CD1c-positive myeloid dendritic cell (primary cell): ENCODE data around the gene ATG101.

Source experiments
- DNase-seq: peaks from one replicate; pipeline ENCODE4 v3.0.0-alpha.2; 2016; ENCODE audit errors: extremely low spot score

Gene ATG101

DNA sequence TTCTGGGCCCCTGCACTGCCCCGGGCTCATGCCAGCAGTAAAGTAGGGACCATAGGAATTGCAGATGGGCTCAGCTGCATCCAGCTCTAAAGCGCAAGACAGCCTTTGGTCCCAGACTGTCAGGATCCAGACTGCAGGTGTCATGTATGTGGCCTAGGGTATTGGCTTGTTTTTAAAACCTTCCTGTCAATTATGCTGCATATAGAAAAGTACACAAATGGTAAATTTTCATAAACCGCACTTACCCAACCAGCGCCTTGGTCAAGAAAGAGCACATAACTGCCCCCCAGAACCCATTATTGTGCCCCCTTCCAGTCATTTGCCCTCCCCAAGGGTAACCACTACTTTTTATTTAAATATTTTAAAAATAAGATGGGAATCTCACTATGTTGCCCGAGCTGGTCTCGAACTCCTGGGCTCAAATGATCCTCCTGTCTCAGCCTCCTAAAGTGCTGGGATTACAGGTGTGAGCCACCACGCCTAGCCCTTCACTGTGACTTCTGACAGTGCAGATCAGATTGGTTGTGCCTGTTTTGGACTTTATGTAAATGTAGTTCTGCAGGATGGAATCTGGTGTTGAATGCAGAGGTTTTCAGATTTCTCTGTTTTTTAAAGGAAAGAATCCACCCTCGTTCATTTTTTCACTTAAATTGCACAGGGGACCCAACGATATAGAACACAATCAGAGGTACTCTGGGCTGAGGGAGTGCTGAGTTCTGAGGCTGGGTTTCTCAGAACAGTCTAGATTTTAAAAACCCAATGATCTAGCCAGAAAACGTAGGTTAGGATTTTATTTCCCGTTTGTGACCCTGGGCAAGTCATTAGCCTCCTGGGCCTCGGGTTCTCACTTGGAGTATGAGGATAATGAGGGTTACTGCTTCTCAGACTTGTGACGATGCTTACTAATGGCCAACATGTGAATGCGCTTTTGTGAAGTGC lies 11.9 kb upstream of the ATG101 start:
- no peak for DNase-seq

DNA sequence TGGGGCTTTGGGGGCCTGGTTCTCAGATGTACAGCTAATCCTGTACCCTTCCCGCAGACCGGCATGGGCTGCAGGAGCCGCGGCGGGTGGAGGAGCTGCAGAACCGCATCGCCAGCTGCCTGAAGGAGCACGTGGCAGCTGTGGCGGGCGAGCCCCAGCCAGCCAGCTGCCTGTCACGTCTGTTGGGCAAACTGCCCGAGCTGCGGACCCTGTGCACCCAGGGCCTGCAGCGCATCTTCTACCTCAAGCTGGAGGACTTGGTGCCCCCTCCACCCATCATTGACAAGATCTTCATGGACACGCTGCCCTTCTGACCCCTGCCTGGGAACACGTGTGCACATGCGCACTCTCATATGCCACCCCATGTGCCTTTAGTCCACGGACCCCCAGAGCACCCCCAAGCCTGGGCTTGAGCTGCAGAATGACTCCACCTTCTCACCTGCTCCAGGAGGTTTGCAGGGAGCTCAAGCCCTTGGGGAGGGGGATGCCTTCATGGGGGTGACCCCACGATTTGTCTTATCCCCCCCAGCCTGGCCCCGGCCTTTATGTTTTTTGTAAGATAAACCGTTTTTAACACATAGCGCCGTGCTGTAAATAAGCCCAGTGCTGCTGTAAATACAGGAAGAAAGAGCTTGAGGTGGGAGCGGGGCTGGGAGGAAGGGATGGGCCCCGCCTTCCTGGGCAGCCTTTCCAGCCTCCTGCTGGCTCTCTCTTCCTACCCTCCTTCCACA lies 11.0 kb upstream of the ATG101 start:
- no peak for DNase-seq

DNA sequence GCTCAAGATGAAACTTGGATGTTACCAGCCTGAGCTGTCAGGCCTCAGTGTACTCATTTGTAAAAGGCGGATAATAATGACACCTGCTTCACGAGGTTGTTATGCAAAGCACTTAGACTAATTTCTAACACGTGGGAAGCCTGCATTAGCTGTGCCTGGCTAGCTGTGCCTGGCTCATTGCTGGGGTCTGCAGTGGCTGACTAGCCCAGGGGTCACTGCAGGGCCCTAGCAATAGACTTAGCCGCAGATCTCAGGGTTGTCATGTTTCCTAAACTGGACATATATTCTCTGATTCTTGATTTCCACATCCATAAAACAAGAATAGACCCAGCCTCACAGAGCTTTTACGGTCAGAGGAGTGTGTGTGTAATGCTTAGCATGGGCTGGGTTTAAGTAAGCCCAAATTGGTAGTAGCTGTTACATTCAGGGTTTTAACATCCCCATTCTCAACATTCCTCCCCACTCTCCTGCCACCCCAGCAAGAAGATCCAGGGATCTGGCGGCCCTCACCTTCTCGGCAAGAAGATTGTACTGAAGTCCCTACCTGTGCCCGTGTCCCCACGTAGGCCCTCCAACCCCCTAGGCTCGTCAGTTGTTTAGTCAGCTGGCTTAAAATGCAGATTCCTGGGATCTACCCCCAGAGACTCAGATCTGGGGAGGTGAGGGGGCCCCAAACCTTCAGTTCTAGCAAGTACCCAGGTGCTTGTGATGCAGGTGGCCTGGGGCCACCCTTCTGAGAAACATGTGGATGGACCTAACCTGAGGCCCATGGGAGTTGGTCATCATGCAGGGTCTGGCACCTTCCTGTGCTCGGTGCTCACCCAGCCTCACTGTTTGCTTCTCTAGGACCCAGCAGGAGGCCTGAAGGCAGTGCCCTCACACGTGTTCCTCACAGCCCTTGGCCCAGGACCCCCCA lies 9.9 kb upstream of the ATG101 start:
- no peak for DNase-seq

DNA sequence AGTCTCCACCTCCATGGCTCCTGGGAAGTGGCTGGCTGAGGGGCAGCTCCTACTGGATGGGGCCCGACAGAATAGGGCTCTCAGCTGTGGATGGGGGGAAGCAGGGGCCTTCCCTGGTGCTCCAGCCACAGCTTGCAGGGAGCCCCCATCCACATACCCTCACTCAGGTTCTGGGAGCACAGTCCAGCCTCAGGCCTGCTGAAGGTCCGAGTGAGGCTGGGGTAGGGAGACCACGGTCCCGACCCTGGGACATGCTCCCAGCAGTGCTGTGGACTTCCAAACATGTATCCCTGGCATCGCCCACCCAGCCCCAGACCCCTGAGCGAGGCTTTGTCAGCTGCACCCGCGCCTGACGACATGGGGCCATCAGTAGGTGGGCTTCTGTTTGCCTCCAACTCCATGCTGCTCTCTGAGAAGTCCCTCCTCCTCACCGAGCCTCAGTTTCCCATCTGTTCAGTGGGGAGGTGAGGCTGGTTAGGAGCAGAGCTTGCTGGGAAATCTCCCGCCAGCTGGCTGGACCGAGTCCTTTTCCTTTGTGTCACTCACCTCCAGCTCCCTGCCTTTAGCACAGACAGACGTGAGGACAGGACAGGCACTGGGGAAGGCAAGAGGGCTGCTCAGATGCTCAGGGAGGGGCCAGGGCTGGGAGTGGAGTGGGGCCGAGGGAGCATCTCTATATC lies 9.1 kb upstream of the ATG101 start:
- no peak for DNase-seq

DNA sequence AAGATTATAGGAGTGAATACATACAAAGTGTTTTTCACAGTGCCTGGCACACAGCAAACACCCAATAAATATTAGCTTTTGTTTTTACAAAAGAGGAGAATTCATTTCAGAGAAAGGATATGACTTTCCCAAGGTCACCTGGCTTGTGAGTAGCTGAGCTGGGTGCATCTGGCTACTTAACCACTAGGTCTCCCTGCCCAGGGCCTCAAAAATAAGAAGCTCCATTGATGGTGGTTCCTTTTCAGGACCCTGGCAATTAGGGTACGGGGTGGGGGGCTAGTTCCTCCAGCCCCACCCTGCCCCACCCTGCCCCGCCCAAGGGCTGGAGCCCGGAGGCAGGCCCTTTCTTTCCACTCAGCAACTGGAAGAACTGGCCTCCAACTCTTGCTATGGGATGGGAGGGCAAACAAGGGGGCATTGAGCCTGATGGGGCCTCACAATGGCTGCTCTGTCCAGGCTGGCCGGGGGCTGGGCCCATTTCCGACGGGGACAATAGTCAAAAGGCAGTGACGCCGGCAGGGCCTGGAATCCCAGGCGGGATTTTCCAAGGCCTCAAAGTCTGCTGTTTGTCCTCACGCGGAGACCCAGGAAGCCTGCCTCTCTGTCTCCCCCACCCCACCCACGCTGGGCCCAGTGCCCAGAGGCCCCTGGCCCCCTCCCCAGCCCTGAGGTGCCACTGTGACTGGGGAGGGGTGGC lies 8.2 kb upstream of the ATG101 start:
- no peak for DNase-seq

DNA sequence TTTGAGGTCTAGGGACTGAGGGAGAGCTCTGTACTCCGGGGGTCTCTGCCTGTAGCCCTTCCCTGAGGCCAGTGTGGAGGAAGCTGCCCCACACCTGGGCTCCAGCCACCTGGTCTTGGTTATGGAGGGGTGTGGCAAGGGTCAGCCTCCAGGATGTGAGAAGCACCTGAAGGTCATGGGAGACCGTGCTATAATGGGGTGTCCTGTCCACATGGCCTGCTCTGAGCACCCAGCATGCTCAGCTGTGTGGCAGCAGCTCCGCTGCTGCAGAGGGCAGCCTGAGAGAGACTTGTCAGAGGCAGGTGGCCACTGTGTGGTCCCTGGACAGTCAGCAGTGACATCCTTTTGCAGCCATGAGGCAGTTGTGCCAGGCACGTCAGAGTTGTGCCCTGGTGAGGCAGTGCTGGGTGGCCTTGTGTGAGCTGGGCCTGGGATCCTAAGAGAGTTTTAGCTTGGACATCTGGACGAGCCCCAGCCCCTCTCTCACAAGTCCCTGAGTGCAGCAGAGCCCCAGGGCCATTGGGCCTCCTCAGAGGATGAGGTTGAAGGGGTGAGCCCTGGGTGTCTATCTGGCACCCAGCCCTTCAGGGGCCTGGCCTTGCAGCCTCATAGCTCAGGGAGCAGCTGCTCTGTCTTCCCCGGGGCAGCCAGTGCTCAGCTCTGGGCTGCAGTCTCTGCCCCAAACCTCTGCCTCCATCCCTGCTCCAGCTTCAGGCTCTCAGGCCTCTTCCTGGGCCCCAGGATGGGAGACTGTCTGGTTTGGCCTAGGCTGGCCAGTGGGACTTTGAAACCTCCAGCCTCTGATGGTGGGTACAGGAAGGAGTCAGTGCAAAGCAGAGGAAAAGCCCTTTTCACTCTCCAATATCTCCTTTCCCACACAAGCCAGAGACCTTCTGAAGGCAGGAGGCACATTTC lies 7.4 kb upstream of the ATG101 start:
- DNase-seq, result no peak

DNA sequence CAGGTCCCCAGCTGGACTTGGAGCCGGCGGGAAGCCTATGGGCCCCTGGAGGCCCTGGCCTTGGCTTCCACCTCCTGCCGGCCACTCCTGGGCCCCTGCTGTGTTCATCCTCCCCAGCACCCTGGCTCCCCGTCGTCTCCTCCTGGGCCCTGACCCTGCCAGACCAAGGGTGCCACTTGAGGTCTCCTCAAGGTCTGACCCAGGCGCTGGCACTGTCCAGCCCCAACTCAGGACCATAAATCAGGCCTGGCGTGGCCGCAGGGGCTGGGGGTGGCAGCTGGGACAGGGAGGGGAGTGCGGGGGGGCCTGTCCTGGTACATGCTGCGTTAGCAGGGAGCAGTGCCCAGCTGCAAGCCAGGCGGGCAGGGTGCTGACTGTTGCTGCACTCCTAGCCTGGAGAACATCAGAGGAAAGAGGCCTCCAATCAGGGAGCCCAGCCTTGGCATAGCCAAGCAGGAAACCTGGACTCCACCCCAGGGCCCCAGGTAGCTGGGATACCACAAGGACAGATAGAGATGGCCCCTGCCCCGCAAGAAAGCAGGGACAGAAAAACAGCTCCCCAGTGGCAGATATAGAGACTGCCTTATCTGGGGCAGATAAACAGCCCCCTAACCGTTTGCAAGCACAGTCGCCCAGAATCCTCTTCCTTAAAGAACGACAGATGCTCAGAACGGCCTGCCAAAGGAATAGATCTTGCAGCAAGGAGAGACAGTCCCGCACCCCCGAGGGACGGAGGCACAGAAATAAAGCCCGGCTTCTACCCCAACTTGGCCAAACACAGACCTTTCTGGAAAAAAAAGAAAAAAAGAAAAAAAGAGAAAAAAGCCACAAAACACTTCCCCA lies 6.5 kb upstream of the ATG101 start:
- no peak for DNase-seq

DNA sequence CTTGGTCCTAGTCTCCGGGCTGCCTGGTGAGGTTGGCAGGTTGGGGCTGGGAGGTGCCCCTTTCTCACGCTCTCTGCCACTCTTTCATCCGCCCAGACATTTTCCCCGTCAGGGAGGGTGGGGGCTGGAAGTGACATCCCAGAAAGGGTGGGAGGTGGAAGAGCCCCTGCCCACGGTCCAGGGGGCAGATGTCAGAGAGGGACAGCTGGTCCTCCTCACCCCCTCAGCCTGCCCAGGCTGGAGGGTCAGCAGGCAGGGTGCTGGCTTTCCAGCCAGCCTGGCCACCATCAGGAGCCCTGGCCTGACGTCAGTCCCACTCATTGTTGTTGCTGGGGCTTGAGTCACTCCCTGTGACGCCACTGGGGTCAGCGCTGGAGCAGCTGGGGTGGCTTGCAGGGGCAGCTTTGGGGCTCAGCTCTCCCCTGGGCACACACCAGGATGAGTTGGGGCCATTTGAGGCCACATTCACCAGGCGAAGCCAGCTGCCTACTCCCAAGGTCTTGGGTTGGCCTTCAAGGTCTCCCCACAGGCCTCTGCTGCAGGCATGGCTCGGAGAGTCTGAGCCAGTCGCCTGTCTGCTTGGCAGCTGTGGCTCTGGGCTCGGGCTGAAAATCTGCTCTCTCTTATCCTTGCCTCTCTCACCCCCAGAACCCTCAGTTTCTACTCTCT lies 5.7 kb upstream of the ATG101 start:
- no peak for DNase-seq

DNA sequence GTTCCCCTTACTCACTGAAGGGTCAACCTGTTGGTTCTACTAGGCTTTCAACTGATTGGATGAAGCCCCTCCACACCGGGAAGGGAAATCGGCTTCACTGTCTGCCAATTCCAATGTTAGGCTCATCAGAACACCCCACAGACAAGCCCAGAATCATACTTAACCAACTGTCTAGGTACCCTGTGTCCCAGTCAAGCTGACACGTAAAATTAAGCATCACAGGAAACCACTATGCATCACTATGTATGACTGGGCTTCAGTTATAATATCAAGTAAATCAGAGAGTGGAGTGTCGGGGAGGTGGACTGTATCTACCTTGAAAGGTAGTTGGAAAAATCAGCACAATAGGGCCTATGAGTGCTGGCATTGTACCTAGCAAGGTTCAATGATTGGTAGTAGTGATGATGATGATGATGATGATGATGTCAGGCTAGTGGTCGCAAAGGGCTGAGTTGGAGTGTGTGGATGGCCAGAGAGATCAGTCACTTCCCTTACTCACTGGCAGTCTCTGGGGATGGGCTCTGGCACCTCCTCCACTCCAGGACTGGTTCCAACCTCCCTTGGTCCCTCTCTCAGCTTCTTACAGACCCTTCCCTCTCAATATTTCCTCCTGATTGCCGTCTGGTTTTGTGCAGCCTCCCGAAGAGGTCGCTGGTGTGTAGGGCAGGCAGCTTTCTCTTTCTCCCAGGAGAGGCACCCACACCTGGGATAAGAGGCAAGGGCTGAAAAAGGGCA lies 3.3 kb upstream of the ATG101 start:
- DNase-seq, result no peak

DNA sequence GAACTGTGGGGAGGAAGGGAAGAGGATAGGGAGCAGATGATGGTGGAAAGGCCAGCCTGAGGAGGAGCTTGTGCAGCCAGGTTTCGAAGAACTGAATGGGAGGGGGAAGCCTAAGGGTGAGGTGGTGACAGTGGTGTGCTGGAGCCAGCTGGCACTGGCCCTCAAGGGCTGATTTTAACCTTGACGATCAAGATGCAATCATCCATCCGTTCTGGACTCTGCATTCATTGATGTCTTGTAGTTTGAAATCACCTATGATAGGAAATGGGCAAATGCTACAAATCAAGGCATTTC lies 2.8 kb upstream of the ATG101 start:
- DNase-seq, result no peak

DNA sequence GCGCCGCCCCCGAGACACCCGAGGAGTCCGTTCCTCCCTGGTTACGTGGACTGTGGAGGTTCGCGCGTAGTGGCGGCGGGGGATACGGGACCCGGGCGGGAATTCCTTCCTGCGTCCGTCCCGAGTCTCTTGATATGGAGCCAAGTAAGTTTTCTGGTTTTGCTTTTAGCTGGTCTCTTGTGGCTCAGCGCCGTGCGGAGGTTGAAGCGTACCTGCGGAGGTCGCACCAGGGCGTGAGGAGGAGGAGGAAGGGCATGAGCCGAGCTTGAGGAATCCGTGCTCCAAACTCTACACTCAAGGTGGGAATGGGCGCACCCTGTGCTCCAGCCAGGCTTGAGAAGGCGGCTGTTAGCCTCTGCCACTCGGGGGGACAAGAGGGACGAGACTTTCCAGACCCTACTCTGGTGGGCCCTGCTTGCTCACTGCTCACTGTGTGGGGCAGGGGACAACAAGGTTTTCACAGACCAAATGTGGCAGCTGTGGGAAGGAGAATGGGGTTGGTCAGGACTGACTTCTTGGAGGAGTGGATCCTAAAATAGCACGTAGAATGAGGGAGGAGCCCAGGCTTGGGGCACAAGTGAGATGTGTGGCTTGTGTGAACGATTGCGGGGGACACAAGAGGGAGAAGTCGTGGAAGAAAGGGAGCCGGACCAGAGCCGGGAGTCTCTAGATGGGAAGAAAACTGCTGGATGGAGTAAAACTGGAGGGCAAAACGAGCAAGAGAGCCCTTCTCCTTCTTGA lies 577 bp downstream of the ATG101 start:
- no peak for DNase-seq

DNA sequence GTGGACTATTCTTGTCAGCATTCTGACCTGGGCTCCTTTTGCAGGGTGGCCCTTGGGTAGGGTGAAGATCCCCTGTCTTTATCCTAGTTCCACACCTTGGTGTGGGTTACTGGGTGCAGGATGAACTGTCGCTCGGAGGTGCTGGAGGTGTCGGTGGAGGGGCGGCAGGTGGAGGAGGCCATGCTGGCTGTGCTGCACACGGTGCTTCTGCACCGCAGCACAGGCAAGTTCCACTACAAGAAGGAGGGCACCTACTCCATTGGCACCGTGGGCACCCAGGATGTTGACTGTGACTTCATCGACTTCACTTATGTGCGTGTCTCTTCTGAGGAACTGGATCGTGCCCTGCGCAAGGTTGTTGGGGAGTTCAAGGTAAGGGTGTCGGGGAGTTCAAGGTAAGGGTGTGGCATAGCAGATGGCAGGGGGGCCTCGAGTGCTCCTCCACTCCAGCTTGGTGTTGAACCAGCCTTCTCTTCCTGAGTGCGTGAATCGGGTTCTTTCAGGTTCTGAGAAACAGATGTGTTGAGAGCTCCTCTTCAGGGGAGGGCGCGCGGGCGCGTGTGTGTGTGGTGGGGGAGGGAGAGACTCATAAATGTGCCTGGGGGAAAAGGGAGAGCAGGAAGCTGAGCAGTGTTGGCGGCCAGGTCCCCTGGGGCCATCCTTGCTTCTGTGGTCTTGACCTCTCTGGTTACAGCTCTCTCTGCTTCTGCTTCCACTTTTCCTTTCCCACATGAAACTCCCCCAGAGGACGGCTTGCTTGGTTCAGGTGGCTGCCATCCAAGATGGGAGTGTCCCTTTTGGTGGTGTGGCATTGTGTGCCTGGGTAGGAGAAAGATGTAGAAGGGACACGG lies 4.0 kb downstream of the ATG101 start:
- no peak for DNase-seq

DNA sequence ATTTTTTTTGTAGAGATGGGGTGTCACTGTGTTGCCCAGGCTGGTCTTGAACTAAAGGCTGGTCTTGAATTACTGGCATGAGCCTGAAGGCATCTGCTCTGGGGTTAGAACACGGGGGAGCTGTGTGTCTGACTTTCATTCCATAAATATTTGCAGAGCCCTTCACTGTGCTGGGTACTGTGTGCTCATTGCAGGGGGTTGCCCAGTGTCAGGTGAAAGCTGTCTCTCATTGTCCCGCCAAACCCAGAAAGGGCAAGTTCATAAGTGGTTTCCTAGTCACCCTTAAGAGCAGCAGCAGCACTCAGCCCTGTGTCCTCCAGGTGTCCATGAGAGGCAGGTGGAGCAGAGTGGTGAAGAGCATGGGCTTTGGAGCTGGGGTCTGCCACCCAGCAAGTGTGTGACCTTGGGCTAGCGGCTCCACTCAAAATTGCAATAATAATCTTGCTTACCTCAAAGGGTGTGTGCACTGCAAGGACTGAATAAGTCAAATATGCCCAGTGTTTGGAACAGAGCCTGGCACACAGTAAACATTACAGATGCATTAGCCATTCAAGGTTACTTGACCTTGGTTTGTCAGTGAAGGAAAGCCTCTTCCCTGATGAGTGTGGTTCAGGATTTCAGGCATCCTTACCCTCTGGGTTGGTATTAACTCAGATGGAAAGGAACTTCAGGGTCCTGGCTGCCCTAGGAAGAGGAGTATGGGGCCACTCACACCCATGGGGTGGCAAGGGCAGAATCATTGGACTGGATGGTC lies 5.4 kb downstream of the ATG101 start:
- no peak for DNase-seq

DNA sequence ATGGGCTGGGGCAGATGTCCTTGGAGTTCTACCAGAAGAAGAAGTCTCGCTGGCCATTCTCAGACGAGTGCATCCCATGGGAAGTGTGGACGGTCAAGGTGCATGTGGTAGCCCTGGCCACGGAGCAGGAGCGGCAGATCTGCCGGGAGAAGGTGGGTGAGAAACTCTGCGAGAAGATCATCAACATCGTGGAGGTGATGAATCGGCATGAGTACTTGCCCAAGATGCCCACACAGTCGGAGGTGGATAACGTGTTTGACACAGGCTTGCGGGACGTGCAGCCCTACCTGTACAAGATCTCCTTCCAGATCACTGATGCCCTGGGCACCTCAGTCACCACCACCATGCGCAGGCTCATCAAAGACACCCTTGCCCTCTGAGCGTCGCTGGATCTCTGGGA lies 7.0 kb downstream of the ATG101 start:
- DNase-seq, result no peak

DNA sequence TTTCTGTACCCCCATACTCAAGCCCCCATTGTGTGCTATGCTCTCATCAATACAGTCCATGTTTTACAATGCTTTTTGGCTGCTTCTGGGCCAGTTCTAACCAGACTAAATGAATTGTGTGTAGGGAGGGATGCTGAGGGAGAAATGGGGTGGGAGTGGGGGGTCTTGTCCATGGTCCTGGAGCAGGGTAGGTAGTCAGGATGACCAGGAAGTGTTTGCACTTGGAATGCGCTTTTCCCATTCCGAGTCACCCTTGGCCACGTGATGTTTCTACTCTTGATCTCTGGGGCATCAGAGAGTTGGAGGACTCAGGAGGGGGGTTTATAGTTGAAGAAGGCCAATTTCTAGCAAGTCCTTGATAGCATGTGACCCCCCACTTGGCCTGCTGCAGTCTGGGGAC lies 8.5 kb downstream of the ATG101 start:
- no peak for DNase-seq
